ENCODE results near the gene PLEKHH3.

GRCh38 chr17:42678951-42679491 lies 2.2 kb upstream of the PLEKHH3 start:
- TF ChIP-seq, protein P1, sequence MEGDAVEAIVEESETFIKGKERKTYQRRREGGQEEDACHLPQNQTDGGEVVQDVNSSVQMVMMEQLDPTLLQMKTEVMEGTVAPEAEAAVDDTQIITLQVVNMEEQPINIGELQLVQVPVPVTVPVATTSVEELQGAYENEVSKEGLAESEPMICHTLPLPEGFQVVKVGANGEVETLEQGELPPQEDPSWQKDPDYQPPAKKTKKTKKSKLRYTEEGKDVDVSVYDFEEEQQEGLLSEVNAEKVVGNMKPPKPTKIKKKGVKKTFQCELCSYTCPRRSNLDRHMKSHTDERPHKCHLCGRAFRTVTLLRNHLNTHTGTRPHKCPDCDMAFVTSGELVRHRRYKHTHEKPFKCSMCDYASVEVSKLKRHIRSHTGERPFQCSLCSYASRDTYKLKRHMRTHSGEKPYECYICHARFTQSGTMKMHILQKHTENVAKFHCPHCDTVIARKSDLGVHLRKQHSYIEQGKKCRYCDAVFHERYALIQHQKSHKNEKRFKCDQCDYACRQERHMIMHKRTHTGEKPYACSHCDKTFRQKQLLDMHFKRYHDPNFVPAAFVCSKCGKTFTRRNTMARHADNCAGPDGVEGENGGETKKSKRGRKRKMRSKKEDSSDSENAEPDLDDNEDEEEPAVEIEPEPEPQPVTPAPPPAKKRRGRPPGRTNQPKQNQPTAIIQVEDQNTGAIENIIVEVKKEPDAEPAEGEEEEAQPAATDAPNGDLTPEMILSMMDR (IDR thresholded peaks at IDR 0.05 in 8 of 11, conservative IDR thresholded peaks at IDR 0.05 in 3 of 11), result no peak
- TF ChIP-seq POLR2AphosphoS5 (IDR thresholded peaks at IDR 0.05), result no peak
- TF ChIP-seq POLR2A (IDR thresholded peaks at IDR 0.05), result no peak

Data from spleen (tissue), 7 donors.